Stimulated activated CD8-positive, alpha-beta memory T cell treated with anti-CD3 and anti-CD28 coated beads, Interleukin-4, amount 100 ng/mL, for 48 hours (primary cell): ENCODE measurements around the gene ABCA1.

Source experiments
- DNase-seq: peaks from one replicate; pipeline ENCODE4 v3.0.0-alpha.2; 2020

The ABCA1 gene

GRCh38 chr9:104747245-104747564 is 180.8 kb downstream of the ABCA1 start:
- DNase-seq, result no peak

- DNase-seq, result no peak
Measured at GRCh38 chr9:104746798-104747197, 181.2 kb downstream of the ABCA1 start.

GRCh38 chr9:104746285-104746684 is 181.7 kb downstream of the ABCA1 start:
- no peak for DNase-seq

GRCh38 chr9:104745852-104746251 is 182.1 kb downstream of the ABCA1 start:
- no peak for DNase-seq

- no peak for DNase-seq
Measured at GRCh38 chr9:104743376-104743985, 184.5 kb downstream of the ABCA1 start.

GRCh38 chr9:104740621-104741020 is 187.3 kb downstream of the ABCA1 start:
- no peak for DNase-seq

- no peak for DNase-seq
Measured at GRCh38 chr9:104738452-104738851, 189.5 kb downstream of the ABCA1 start.
